GM21717 (cell line): Measurements from ENCODE around the gene NEMP2.

ENCODE experiments used
- ATAC-seq: cut with Tn5 transposase; IDR thresholded peaks from one replicate; pipeline ENCODE4 v1.9.1; 2021; ENCODE audit warnings: mild to moderate bottlenecking, moderate library complexity; ENCODE audit not compliant: unreplicated experiment

Gene NEMP2

GRCh38 chr2:190561094-190561493 is 26.6 kb upstream of the NEMP2 start:
- ATAC-seq, result no peak

DNA sequence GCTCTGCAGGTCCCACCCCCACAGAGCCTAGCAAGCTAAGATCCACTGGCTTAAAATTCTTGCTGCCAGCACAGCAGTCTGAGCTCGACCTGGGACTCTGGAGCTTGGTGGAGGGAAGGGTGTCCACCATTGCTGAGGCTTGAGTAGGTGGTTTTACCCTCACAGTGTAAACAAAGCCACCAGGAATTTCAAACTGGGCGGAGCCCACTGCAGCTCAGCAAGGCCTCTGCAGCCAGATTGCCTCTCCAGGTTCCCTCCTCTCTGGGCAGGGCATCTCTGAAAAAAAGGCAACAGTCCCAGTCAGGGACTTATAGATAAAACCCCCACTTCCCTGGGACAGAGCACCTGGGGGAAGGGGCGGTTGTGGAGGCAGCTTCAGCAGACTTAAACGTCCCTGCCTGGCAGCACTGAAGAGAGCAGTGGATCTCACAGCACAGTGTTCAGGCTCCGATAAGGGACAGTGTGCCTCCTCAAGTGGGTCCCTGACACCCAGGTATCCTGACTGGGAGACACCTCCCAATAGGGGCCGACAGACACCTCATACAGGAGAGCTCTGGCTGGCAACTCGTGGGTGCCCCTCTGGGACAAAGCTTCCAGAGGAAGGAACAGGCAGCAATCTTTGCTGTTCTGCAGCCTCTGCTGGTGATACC is 20.0 kb upstream of the NEMP2 start:
- no peak for ATAC-seq

- ATAC-seq, result no peak
These were observed 18.7 kb upstream of the NEMP2 start for GRCh38 chr2:190553254-190553653.

- no peak for ATAC-seq
These were observed 17.4 kb upstream of the NEMP2 start for GRCh38 chr2:190551928-190552327.

DNA sequence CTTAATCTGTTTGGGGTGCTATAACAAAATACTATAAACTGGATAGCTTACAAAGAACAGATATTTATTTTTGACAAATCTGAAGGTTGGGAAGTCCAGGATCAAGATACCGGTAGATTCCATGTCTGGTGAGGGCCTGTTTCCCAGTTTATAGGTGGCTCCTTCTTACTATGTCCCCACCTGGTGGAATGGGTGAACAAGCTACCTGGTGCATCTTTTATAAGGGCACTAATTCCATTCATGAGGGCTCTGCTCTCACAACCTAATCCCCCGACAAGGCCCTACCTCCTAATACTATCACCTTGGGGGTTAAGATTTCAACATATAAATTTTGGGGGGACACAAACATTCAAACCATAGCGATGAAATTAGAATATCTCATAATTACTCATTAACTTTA is 15.6 kb upstream of the NEMP2 start:
- ATAC-seq, result no peak

GRCh38 chr2:190547886-190548285 is 13.4 kb upstream of the NEMP2 start:
- no peak for ATAC-seq

- no peak for ATAC-seq
These were observed 12.2 kb upstream of the NEMP2 start for GRCh38 chr2:190546734-190547133.

GRCh38 chr2:190545555-190546385 is 11.2 kb upstream of the NEMP2 start:
- ATAC-seq, result no peak

DNA sequence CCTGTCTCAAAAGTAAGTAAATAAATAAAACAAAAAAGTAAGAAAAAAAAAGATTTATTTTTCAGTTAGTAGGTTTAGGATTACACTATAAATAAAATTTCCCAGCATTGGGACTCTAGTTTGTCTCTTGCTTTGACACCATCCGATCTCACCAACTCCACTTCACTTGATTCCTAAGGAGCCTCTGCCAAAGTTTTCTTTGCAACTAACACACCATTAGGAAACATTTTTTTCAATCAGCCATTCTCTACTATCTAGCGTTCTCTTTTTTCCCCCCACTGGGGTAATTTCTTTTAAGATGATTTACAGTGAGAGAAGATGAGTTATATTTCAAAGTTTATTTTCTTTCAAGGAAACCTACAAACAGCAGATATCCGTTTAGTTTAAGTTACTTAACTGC is 10.6 kb upstream of the NEMP2 start:
- no peak for ATAC-seq

DNA sequence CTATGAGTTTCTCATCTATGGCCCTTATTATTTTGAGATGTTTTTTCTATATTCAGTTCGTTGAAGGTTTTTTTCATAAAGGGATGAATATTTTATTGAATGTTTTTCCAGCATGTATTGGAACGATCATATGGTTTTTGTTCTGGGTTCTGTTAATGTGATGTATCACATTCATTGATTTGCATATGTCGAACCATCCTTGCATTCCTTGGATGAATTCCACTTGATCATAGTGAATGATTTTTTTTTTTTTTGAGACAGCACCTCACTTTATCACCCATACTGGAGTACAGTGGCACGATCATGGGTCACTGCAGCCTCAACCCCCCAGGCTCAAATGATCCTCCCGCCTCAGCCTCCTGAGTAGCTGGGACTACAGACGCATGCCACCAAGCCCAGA is 5.5 kb upstream of the NEMP2 start:
- no peak for ATAC-seq

GRCh38 chr2:190538201-190538600 is 3.7 kb upstream of the NEMP2 start:
- ATAC-seq, result no peak

- no peak for ATAC-seq
These were observed 3.2 kb upstream of the NEMP2 start for GRCh38 chr2:190537765-190538164.

GRCh38 chr2:190535586-190535985 is 1.1 kb upstream of the NEMP2 start:
- ATAC-seq, result no peak

- no peak for ATAC-seq
These were observed 558 bp upstream of the NEMP2 start for GRCh38 chr2:190535121-190535439.

- ATAC-seq, result no peak
These were observed 583 bp downstream of the NEMP2 start for GRCh38 chr2:190533968-190534309.

- peak; percentile 34 for ATAC-seq
These were observed 1.2 kb downstream of the NEMP2 start for GRCh38 chr2:190533175-190533967.

- ATAC-seq, result no peak
These were observed 1.9 kb downstream of the NEMP2 start for GRCh38 chr2:190532581-190532980.

- ATAC-seq, result no peak
These were observed 4.1 kb downstream of the NEMP2 start for GRCh38 chr2:190530248-190530900.

- no peak for ATAC-seq
These were observed 4.9 kb downstream of the NEMP2 start for GRCh38 chr2:190529486-190530247.

DNA sequence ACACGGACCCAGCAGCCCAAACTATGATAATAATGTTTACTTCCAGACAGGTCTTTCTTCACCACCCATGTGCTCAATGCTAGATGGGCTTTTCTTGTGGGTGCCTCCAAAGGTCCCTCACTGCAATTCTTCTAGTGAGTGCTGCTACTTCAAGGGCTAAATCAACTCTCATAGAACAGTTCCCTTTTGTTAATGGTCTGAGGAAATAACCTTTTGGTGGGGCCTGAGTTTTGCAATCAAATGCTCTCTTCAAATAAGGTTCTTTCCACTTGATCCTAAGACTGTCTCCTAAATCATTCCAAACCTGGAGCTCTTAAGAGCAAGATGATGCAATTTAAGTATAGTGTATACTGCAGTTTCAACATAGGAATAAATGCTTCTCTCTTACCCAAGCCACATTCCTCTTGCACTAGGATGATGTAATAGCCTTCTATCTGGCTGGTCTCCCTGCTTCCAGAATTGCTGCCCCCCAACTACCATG is 6.0 kb downstream of the NEMP2 start:
- no peak for ATAC-seq

- ATAC-seq, result no peak
These were observed 6.6 kb downstream of the NEMP2 start for GRCh38 chr2:190527918-190528317.
